Endothelial cell of umbilical vein (primary cell): ENCODE data around the gene ZC3H13.

ENCODE experiments used
- CTCF ChIP-seq, 2 donors: IDR thresholded peaks; 1 replicate in 1 of 2; 2 replicates in 1 of 2; pipeline ENCODE4 v1.5.1; 2011; ENCODE audit warnings: low read length in 2 of 2, mild to moderate bottlenecking in 2 of 2, moderate library complexity in 2 of 2, control low read depth in 1 of 2, inconsistent platforms in 1 of 2, low read depth in 1 of 2; ENCODE audit not compliant: insufficient read depth in 1 of 2; ENCODE audit errors: extremely low read depth in 1 of 2
- EZH2 ChIP-seq: IDR thresholded peaks from 2 replicates; pipeline ENCODE4 v1.6.1; 2012; ENCODE audit warnings: borderline replicate concordance, low read depth, mild to moderate bottlenecking, moderate library complexity, low read length, inconsistent platforms; ENCODE audit not compliant: severe bottlenecking
- JUN ChIP-seq: IDR thresholded peaks from 2 replicates; pipeline ENCODE4 v1.6.1; 2011; ENCODE audit warnings: borderline replicate concordance, low read depth; ENCODE audit not compliant: insufficient read length, insufficient read depth
- MAX ChIP-seq: IDR thresholded peaks from 2 replicates; pipeline ENCODE4 v1.6.1; 2011; ENCODE audit not compliant: insufficient read depth, insufficient read length
- MYC ChIP-seq: IDR thresholded peaks from one replicate; pipeline ENCODE4 v1.6.1; 2011; ENCODE audit warnings: mild to moderate bottlenecking, low read depth, low read length
- POLR2A ChIP-seq: IDR thresholded peaks from 2 replicates; pipeline ENCODE4 v1.6.1; 2012; ENCODE audit warnings: low read depth, mild to moderate bottlenecking, control low read depth, low read length
- POLR2AphosphoS5 ChIP-seq: IDR thresholded peaks from 2 replicates; pipeline ENCODE4 v1.6.1; 2012; ENCODE audit warnings: low read depth, mild to moderate bottlenecking, control low read depth, low read length, moderate library complexity; ENCODE audit not compliant: insufficient read depth

GRCh38 chr13:45966715-45967114 is 85.8 kb downstream of the ZC3H13 start:
- TF ChIP-seq POLR2AphosphoS5 (no peak), EZH2 (no peak), CTCF (IDR thresholded peaks at IDR 0.05; ENCODE audit: extremely low read depth in 1 of 2, insufficient read depth in 1 of 2, low read depth in 1 of 2, low read length in 2 of 2) (no peak), MAX (no peak), MYC (no peak), JUN (no peak), POLR2A (no peak)
